SK-N-MC (cell line): ENCODE data around the gene C11orf21.

ENCODE experiments used
- EZH2 ChIP-seq: fragments of 200-600 bp; sonication (generic); IDR thresholded peaks from one replicate; pipeline ENCODE4 v1.6.1; 2017; ENCODE audit warnings: antibody characterized with exemption
- POLR2AphosphoS5 ChIP-seq: IDR thresholded peaks from 2 replicates; pipeline ENCODE4 v1.6.1; 2012; ENCODE audit warnings: mild to moderate bottlenecking, low read depth, low read length, borderline replicate concordance

DNA sequence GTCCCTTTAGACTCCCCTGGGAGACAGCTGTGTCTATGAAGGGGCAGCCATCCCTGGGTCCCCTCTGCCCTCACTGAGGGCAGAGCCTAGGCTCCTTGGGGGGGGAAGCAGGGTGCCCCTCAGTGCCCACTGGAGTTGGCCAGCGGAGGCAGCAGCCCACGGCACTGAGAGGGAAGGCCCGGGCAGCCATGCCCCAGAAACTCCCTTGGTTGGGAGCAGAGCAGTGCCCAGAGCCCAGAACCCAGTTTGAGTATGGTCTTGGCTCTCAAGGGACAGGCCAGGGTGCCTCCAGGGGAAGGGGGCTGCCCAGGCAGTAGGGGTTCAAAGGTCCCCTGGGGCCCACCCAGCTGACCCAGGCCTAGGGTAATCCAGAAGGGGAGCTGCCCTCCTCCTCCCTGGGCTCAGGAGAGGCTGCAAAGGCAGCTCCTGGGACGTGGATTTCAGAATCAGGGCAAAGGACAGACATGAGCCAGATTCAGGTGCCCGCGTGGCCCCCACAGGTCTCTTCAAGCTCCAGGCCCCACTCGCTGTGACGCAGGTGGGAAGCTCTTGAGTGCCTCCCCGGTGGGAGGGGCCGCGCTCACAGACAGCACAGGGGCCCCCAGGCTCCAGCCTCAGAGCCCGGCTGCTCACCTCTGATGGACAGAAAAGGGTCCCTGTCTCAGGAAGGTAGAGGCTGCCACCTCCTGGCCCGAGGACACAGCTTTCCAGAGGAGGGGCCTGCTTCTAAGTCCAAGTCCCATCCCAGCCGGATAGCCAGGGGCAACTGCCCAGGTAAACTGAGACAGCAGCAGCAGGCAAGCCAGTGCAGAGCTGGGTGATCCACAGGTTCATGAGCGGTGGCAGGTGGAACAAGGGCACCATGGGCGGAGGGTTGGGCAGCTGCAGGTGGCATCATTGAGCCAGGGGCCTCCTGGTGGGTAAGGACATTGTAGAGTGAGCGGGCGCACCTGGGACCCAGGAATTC lies 2.6 kb downstream of the C11orf21 start:
- TF ChIP-seq POLR2AphosphoS5 (no peak), EZH2 (no peak)
